Tibial artery (tissue), 4 donors: Measurements from ENCODE around the gene ITGAE.
"Not testable (repeated sequence)": the region's sequence is repeated elsewhere in the genome, so short reads cannot be mapped to it uniquely, and the experiment has no call there.

Source experiments
- DNase-seq, 2 donors: peaks; one replicate each; pipeline ENCODE4 v3.0.0-alpha.2; 2019
- H3K27ac ChIP-seq, 2 donors: fragments of 200-600 bp; sonication (generic) in 1 of 2; 1 replicate in 1 of 2; 2 replicates in 1 of 2; pipeline ENCODE4 v1.5.1; 2018 to 2019; ENCODE audit warnings: mild to moderate bottlenecking in 1 of 2
- H3K27me3 ChIP-seq, 2 donors: fragments of 200-600 bp; sonication (generic) in 1 of 2; one replicate each; pipeline versions ENCODE4 v1.5.1 to v1.6.0; 2016 to 2019
- H3K36me3 ChIP-seq, 3 donors: fragments of 200-600 bp; sonication (generic) in 2 of 3; one replicate each; pipeline ENCODE4 v1.5.1; 2016 to 2019; ENCODE audit warnings: mild to moderate bottlenecking in 2 of 3
- H3K4me1 ChIP-seq, 4 donors: fragments of 200-600 bp; sonication (generic) in 2 of 4; 1 replicate in 3 of 4; 2 replicates in 1 of 4; pipeline ENCODE4 v1.5.1; 2016 to 2019
- H3K4me3 ChIP-seq, 2 donors: fragments of 200-600 bp; sonication (generic) in 1 of 2; 1 replicate in 1 of 2; 2 replicates in 1 of 2; pipeline ENCODE4 v1.5.1; 2018 to 2019; ENCODE audit warnings: mild to moderate bottlenecking in 2 of 2
- H3K9me3 ChIP-seq, 3 donors: fragments of 200-600 bp; sonication (generic) in 1 of 3; one replicate each; pipeline ENCODE4 v1.5.1; 2016 to 2019
- intact Hi-C: fragments of 100-400 bp; cut with DNase I; formaldehyde crosslinking; loops from one replicate; pipeline ENCODE4 v1.15.0; 2023; ENCODE audit warnings: low total_unique reads
- TF ChIP-seq, protein P1 (sequence below), 2 experiments: fragments of 200-600 bp in 1 of 2; fragments of 450-650 bp in 1 of 2; IDR thresholded peaks; one replicate each; pipeline ENCODE4 v1.5.1; 2017 to 2019; ENCODE audit warnings: antibody characterized with exemption in 2 of 2, mild to moderate bottlenecking in 1 of 2, moderate library complexity in 1 of 2

Gene ITGAE

DNA sequence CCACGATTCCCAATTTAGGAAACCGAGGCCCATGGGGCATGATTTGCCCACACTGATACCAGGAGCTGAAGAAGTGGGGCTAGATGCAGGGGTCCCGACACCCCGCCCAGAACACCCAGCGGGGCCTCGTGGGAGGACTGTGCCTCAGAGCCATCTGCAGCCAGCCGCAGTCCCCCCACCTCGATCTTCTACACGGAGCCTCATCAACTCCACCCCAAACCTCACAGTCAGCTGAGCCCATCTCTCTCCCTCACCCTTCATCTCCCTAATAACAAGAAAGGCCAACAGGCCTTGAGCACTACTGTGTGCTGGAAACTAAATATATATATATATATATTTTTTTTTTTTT lies 4.2 kb downstream of the ITGAE start:
- H3K9me3 ChIP-seq: no peaks in the 10 kb centered on the region
- no peak for DNase-seq
- no peak overlapping the region for H3K27ac ChIP-seq
- TF ChIP-seq, protein P1, sequence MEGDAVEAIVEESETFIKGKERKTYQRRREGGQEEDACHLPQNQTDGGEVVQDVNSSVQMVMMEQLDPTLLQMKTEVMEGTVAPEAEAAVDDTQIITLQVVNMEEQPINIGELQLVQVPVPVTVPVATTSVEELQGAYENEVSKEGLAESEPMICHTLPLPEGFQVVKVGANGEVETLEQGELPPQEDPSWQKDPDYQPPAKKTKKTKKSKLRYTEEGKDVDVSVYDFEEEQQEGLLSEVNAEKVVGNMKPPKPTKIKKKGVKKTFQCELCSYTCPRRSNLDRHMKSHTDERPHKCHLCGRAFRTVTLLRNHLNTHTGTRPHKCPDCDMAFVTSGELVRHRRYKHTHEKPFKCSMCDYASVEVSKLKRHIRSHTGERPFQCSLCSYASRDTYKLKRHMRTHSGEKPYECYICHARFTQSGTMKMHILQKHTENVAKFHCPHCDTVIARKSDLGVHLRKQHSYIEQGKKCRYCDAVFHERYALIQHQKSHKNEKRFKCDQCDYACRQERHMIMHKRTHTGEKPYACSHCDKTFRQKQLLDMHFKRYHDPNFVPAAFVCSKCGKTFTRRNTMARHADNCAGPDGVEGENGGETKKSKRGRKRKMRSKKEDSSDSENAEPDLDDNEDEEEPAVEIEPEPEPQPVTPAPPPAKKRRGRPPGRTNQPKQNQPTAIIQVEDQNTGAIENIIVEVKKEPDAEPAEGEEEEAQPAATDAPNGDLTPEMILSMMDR (IDR thresholded peaks at IDR 0.05): no peak
- intact Hi-C loops: no loop called here
- peaks cover 0 to 12% of the 10 kb centered on the region in 2 donors for H3K27me3 ChIP-seq
- no peaks in the 10 kb centered on the region for H3K4me1 ChIP-seq
- no peak overlapping the region for H3K4me3 ChIP-seq
- no peaks in the 10 kb centered on the region for H3K36me3 ChIP-seq

DNA sequence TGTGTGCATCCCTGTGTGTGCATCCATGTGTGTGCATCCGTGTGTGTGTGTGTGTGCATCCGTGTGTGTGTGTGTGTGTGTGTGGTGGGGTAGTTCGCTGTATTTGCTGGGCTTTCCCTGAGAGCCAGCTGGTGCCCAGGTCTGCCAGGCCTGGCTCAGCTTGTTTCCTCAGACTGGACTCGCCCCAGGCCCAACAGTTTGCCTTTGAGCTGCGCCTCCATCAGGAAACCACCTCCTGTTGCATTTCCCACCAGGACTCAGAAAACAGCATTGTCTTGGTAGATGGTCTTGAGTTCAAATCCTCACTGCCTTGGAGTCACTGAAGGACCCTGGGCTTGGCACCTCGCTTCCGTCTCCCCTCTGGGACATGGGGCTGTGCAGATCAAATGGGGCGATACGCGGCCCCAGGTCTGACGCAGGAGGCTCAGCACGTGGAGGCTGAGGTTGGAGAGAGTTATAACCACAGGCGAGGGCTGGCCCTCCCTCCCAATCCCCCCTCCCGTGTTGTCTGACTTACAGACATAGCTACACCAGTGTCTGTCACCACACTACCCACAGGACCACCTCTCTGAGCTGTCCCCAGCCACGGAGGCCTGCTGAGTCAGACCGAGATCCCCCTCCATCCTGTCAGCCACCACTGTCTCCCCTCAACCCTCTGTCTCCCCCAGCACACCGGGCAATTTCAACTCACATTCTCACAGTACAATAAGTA lies 4.7 kb downstream of the ITGAE start:
- Histone ChIP-seq H3K27ac (no peak overlapping the region), H3K4me1 (no peaks in the 10 kb centered on the region), H3K27me3 (peaks cover 0 to 12% of the 10 kb centered on the region in 2 donors), H3K4me3 (no peak overlapping the region), H3K36me3 (no peaks in the 10 kb centered on the region), H3K9me3 (no peaks in the 10 kb centered on the region)
- no peak for DNase-seq
- TF ChIP-seq, protein P1 (IDR thresholded peaks at IDR 0.05): no peak
- intact Hi-C loops: no loop called here

DNA sequence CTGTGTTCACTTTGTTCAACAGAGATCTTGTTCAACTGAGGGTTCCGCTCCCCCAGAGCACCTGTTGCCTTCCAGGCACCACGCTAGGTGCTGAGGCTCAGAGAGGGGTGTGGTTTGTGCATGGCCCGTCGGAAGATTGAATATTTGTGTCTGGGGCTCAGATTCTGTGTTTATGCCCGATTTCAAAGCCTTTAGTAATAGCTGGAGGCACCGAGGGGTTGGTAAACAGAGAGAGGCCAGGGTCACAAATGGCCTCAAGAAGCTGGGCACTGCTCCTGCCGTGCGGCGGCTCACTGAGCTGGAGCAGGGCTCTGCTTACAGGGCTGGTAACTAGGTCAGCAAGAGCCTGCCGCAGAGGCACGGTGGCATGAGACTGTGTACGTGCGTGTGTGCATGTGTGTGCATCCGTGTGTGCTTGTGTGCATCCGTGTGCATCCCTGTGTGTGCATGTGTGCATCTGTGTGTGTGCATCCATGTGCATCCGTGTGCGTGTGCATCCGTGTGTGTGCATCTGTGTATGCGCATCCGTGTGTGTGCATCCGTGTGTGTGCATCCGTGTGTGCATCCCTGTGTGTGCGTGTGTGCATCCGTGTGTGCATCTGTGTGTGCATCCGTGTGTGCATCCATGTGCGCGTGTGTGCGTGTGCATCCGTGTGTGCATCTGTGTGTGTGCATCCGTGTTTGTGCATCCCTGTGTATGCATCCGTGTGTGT lies 5.4 kb downstream of the ITGAE start:
- H3K9me3 ChIP-seq: no peaks in the 10 kb centered on the region
- no peak overlapping the region for H3K27ac ChIP-seq
- no peaks in the 10 kb centered on the region for H3K4me1 ChIP-seq
- H3K4me3 ChIP-seq: no peak overlapping the region
- intact Hi-C loops: no loop called here
- TF ChIP-seq, protein P1 (IDR thresholded peaks at IDR 0.05): no peak
- peaks cover 0 to 12% of the 10 kb centered on the region in 2 donors for H3K27me3 ChIP-seq
- no peaks in the 10 kb centered on the region for H3K36me3 ChIP-seq
- no peak for DNase-seq

DNA sequence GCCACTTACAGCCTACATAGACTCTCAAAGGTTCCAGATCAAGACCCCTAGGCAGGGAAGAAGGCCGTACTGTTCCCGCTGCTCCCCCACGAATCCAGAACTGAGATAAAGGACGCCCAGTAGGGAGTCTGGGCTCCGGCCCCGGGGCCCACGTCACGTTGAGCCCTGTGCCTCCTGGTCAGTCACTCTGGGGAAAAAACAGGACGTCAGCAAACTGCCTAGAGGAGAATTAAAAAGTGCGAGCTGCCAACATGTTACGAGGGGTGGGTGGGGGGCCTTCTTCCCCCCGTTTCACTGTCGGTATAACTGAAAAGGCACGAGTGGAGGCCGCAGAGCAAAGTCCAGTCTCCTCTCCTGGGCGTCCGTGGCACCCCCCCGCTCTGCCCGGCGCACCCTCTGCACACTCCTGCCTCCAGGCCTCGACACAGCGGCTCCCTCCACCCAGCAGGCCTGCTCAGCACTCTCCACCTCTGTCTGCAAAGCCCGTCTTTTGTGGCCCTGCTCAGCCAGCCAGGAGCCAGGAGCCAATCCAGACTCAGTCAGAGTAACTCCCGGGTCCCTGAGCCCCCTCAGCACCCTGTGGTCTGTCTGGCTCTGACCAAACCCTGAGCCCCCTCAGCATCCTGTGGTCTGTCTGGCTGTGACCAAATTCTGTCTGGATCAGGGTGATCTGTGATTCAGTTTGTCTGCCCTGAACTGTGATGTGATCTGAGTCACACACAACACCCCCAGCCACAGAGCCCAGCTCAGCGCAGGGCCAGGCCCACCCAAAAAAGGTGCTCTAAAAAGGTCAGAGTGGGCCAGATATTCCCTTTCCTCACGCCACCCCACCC lies 6.2 kb downstream of the ITGAE start:
- intact Hi-C loops: no loop called here
- Histone ChIP-seq H3K9me3 (no peaks in the 10 kb centered on the region), H3K4me1 (no peaks in the 10 kb centered on the region), H3K27me3 (peaks cover 0 to 12% of the 10 kb centered on the region in 2 donors), H3K27ac (no peak overlapping the region), H3K4me3 (no peak overlapping the region), H3K36me3 (no peaks in the 10 kb centered on the region)
- TF ChIP-seq, protein P1 (IDR thresholded peaks at IDR 0.05): no peak
- no peak for DNase-seq

DNA sequence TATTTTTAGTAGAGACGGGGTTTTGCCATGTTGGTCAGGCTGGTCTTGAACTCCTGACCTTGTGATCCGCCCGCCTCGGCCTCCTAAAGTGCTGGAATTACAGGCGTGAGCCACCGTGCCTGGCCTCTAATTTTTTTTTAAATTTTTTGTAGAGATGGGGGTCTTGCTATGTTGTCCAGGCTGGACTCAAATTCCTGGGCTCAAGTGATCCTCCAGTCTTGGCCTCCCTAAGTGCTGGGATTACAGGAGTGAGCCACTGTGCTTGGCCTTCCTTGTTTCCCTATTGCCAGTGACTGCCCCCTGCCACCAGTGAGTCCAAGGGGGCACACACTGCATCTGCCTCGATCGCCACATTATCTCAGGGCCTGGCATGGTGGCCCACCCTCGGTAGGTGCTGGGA lies 6.8 kb downstream of the ITGAE start:
- H3K27ac ChIP-seq, H3K36me3 ChIP-seq: not testable (repeated sequence)

DNA sequence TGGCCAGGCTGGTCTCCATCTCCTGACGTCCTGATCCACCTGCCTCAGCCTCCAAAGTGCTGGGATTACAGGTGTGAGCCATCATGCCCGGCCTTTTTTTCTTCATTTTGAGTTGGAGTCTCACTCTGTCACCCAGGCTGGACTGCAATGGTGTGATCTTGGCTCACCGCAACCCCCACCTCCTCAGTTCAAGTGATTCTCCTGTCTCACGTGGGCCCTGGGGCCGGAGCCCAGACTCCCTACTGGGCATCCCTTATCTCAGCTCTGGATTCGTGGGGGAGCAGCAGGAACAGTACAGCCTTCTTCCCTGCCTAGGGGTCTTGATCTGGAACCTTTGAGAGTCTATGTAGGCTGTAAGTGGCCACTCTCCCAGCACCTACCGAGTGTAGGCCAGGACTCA lies 7.7 kb downstream of the ITGAE start:
- H3K27ac ChIP-seq, H3K4me1 ChIP-seq, intact Hi-C loops, H3K36me3 ChIP-seq, H3K27me3 ChIP-seq, H3K9me3 ChIP-seq, DNase-seq, H3K4me3 ChIP-seq: not testable (repeated sequence)

More for the DNA sequence above, 6.8 kb downstream of the ITGAE start:
- H3K4me1 ChIP-seq, DNase-seq, H3K9me3 ChIP-seq, intact Hi-C loops, H3K4me3 ChIP-seq: not testable (repeated sequence)
- H3K27me3 ChIP-seq: peaks cover 0 to 12% of the 10 kb centered on the region in 2 donors
